Psoas muscle (tissue), 8 donors: ENCODE measurements around the gene SCAF11. TPM values are rescaled to one million over a fixed set of nuclear protein-coding genes. Genes with fewer than 3 reads are reported as not detected.

Source experiments
- ATAC-seq, 4 donors: fragments of 200-7000 bp; cut with Tn5 transposase; one replicate each; pipeline ENCODE4 v1.9.1; 2020; ENCODE audit warnings: moderate library complexity in 3 of 4, mild to moderate bottlenecking in 2 of 4
- DNase-seq, 2 donors: peaks; one replicate each; pipeline ENCODE4 v3.0.0-alpha.2; 2020
- H3K27ac ChIP-seq: fragments of 200-600 bp; one replicate; pipeline ENCODE4 v1.8.0; 2022
- H3K27me3 ChIP-seq, 3 donors: fragments of 200-600 bp in 1 of 3; one replicate each; pipeline versions ENCODE4 v1.6.1 to v1.8.0; 2013 to 2022; ENCODE audit warnings: low read length in 2 of 3, mild to moderate bottlenecking in 2 of 3, moderate library complexity in 1 of 3; ENCODE audit not compliant: insufficient read depth in 3 of 3
- H3K36me3 ChIP-seq, 2 donors: fragments of 200-600 bp in 1 of 2; one replicate each; pipeline versions ENCODE4 v1.6.1 to v1.8.0; 2013 to 2022; ENCODE audit warnings: low read depth in 1 of 2, mild to moderate bottlenecking in 1 of 2, moderate library complexity in 1 of 2; ENCODE audit not compliant: insufficient read depth in 1 of 2
- H3K4me1 ChIP-seq: fragments of 200-600 bp; one replicate; pipeline ENCODE4 v1.8.0; 2022
- H3K4me3 ChIP-seq: fragments of 200-600 bp; one replicate; pipeline ENCODE4 v1.8.0; 2022; ENCODE audit warnings: mild to moderate bottlenecking
- H3K9me3 ChIP-seq: fragments of 200-600 bp; one replicate; pipeline ENCODE4 v1.8.0; 2022
- CTCF ChIP-seq: fragments of 200-600 bp; IDR thresholded peaks from one replicate; pipeline ENCODE4 v1.8.0; 2022; ENCODE audit warnings: antibody characterized with exemption
- WGBS, 3 donors: extraction: QIAGEN DNeasy Blood & Tissue Kit; methylation state at CpG; one replicate each; pipeline versions ENCODE4 v1.1.6 to v1.1.7; 2013; 5-methylcytosine and 5-hydroxymethylcytosine counted together
- intact Hi-C, 2 donors: fragments of 100-400 bp; cut with DNase I; formaldehyde crosslinking; loops; one replicate each; pipeline versions ENCODE4 v1.11.0 to v1.14.2; 2022
- polyA plus RNA-seq, 3 donors: library from polyadenylated mRNA; stranded (reverse); fragments of 200-250 nt; gene quantifications; one replicate each; pipeline ENCODE4 v1.2.3, GENCODE V29; 2013
- total RNA-seq, 4 donors: library from RNA; stranded (reverse); fragmentation: NEBNext Ultra II Directional in 2 of 4; extraction: Animal tissue kit (Norgen Biotek cat#: 25700) in 2 of 4; gene quantifications; one replicate each; pipeline versions ENCODE4 v1.2.1 to v1.2.4, GENCODE V29; 2021 to 2023
- donor health status: healthy with polysubstance abuse.
- donor health status: DM: no; HTN: no; CAD: no; lungs with moderate emphysema.
- donor health status: Bipolar disorder and iron deficiency.
- donor health status: healthy.
- donor health status: DM: yes; HTN: yes; CAD: no.
- donor health status: DM: no; HTN: no; CAD: no.
- donor health status: DM: no; HTN: no; CAD: no.
- donor health status: DM: yes; HTN: yes; CAD: no.

Gene SCAF11
- total and polyA plus RNA-seq, 7 donors: 28.5 to 90.0 (median 63.5) TPM

DNA sequence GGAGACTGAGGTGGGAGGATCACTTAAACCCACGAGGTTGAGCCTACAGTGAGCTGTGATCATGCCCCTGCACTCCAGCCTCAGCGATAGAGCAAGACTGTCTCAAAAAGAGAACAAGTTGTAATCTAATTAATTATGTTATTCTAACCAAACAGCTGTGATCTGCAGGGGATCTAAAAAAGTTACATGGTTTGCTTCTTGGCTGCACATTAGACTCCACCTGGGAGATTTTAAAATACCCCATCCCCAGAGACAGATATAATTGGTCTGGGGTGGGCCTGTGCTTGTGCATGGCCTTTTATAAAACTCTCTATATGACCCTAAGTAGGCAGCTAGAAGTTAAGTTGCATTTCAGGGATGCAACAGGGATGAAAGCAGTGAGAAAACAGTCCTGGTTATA is 76.7 kb downstream of the SCAF11 start:
- no peak for TF ChIP-seq CTCF

DNA sequence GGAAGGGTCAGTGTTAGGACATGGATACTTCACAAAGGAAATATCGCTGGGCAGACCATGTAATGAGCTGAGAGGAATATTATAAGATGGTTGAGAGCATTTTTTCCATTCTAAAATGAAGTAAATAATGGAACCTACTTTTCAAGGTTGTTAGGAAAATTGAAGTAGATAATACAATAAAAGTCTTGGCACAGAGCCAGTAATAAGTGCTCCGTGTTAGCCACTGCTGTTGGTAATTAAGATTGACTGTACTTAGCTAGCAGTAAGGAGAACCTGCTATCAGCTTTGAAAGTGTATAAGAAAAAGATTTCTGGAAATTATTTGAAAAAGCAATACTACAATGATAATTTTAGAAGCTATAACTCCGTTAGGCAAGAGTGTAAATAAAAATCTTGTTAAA is 77.6 kb downstream of the SCAF11 start:
- Histone ChIP-seq H3K27ac (no peak overlapping the region), H3K4me1 (no peaks in the 10 kb centered on the region), H3K27me3 (no peaks in the 10 kb centered on the region), H3K9me3 (no peaks in the 10 kb centered on the region), H3K4me3 (no peak overlapping the region), H3K36me3 (peaks cover 0 to 20% of the 10 kb centered on the region in 2 donors)
- WGBS, 3 donors: 54 to 58% (median 57%) methylated on average over 3 of the region's 3 CpGs
- DNase-seq: no peak
- intact Hi-C loops: no loop called here
- no peak for TF ChIP-seq CTCF
- ATAC-seq: no peak

More for the DNA sequence above, 76.7 kb downstream of the SCAF11 start:
- DNase-seq (no peak), ATAC-seq (peak in 1 of 4 donors; percentile 14)
- 32 to 45% (median 44%) methylated on average over 2 of the region's 2 CpGs for WGBS, 3 donors
- no peaks in the 10 kb centered on the region for H3K9me3 ChIP-seq
- H3K27me3 ChIP-seq: no peaks in the 10 kb centered on the region
- intact Hi-C loops: no loop called here
- no peak overlapping the region for H3K4me3 ChIP-seq
- no peak overlapping the region for H3K27ac ChIP-seq
- peaks cover 0 to 20% of the 10 kb centered on the region in 2 donors for H3K36me3 ChIP-seq
- no peaks in the 10 kb centered on the region for H3K4me1 ChIP-seq

DNA sequence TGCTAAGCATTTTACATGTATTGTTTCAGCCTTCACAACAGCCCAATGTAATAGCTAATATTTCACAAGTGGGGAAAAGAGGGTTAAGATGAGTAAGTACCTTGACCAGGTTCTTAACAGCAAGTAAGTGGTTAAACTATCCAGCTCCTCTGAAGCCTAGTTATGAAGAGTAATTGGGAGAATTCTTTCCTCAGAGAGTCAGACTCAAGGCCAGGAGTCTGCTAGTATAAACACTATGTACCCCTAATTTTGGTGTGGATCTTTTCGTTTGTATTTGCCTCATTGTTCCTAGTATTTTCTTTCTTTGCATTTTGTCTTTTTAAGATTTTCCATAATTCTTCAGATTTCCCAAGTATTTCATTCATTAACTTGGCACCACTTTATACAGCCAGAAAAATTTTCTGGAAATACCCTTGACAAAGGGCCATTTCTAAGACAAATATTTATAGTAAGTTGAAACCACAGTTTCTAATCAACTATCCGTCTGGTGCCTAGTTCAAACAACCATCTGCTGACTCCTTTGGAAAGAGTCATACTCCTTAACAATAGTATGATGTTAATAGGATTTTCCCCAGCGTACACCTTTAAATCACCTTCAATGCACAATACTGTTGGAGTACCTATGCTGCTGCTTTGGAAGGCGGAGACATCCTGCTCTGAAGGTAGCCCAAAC is 81.2 kb downstream of the SCAF11 start:
- intact Hi-C loops: no loop called here
- H3K9me3 ChIP-seq: no peaks in the 10 kb centered on the region
- no peaks in the 10 kb centered on the region for H3K27me3 ChIP-seq
- TF ChIP-seq CTCF: no peak
- H3K4me3 ChIP-seq: no peak overlapping the region
- H3K36me3 ChIP-seq: peaks cover 0 to 43% of the 10 kb centered on the region in 2 donors
- 69 to 75% (median 70%) methylated on average over 4 of the region's 4 CpGs for WGBS, 3 donors
- H3K4me1 ChIP-seq: no peaks in the 10 kb centered on the region
- no peak overlapping the region for H3K27ac ChIP-seq
- DNase-seq (no peak), ATAC-seq (no peak)

GRCh38 chr12:45907955-45908354 is 82.4 kb downstream of the SCAF11 start:
- DNase-seq (no peak), ATAC-seq (no peak)
- H3K4me1 ChIP-seq: no peaks in the 10 kb centered on the region
- no peak overlapping the region for H3K27ac ChIP-seq
- H3K27me3 ChIP-seq: no peaks in the 10 kb centered on the region
- 82 to 88% (median 86%) methylated on average over 4 of the region's 4 CpGs for WGBS, 3 donors
- peaks cover 0 to 48% of the 10 kb centered on the region in 2 donors for H3K36me3 ChIP-seq
- no peaks in the 10 kb centered on the region for H3K9me3 ChIP-seq
- no peak for TF ChIP-seq CTCF
- intact Hi-C loops: no loop called here
- H3K4me3 ChIP-seq: no peak overlapping the region

GRCh38 chr12:45898094-45898493 is 92.3 kb downstream of the SCAF11 start:
- Histone ChIP-seq H3K27ac (no peak overlapping the region), H3K4me3 (no peak overlapping the region), H3K36me3 (peaks cover 3 to 58% of the 10 kb centered on the region in 2 donors), H3K27me3 (no peaks in the 10 kb centered on the region), H3K4me1 (no peaks in the 10 kb centered on the region), H3K9me3 (no peaks in the 10 kb centered on the region)
- 96 to 100% (median 97%) methylated on average over 1 of the region's 1 CpG for WGBS, 3 donors
- no peak for ATAC-seq
- no peak for DNase-seq
- TF ChIP-seq CTCF: no peak
- intact Hi-C loops: no loop called here
